Measurements from ENCODE around the gene WDR38.

Gene WDR38

DNA sequence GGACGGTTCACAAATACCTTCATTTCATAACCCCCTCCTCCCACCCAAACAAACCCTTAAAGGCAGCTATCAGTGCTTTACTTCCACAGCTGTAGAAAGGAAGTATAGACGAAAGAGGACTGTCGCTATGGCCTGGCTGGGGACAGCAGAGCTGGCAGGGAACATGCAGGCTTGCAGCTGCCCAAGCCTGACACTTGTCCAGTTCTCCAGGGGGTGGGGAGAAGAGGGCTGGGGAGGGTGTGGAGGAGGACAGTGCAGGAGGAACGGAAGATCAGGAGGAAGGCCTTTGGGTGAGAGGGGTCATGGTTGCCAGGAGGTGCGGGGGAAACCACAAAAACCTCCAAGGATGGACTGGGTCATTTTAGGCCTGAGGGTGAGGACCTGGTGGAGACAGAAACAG, 34.6 kb downstream of the WDR38 start:
- Histone ChIP-seq H3K27ac (ENCODE audit: low read length, poor library complexity, severe bottlenecking) (no peak overlapping the region), H3K4ac (ENCODE audit: low read depth in 1 of 2, low read length in 2 of 2) (no peak overlapping the region), H3K79me1 (replicated peaks; ENCODE audit: low read length, poor library complexity, severe bottlenecking) (no peaks in the 10 kb centered on the region), H3K23ac (ENCODE audit: low read length in 2 of 2) (no peak overlapping the region), H3K36me3 (ENCODE audit: control insufficient read depth in 1 of 2, insufficient read depth in 2 of 2, low read depth in 1 of 2, low read length in 2 of 2) (peaks cover 54 to 69% of the 10 kb centered on the region in 2 experiments), H3K9ac (ENCODE audit: low read length) (no peak overlapping the region), H3K18ac (ENCODE audit: low read depth in 1 of 2, low read length in 2 of 2) (no peak overlapping the region), H3K4me3 (ENCODE audit: insufficient read depth in 1 of 2, low read depth in 1 of 2, low read length in 2 of 2) (no peak overlapping the region), H2BK5ac (ENCODE audit: low read depth, low read length, poor library complexity, severe bottlenecking) (no peak overlapping the region), H4K8ac (ENCODE audit: low read length) (no peak overlapping the region), H2BK120ac (ENCODE audit: low read depth, low read length) (no peak overlapping the region), H2AK5ac (ENCODE audit: low read length, severe bottlenecking) (no peak overlapping the region), H3K4me2 (ENCODE audit: low read length, poor library complexity, severe bottlenecking) (no peak overlapping the region), H2BK15ac (ENCODE audit: low read depth, poor library complexity, severe bottlenecking) (no peak overlapping the region), H4K91ac (ENCODE audit: low read length) (no peak overlapping the region), H3K4me1 (ENCODE audit: control insufficient read depth, insufficient read depth, low read depth, low read length) (no peaks in the 10 kb centered on the region), H3K9me3 (ENCODE audit: control insufficient read depth, low read length) (no peaks in the 10 kb centered on the region), H2BK12ac (ENCODE audit: low read length in 2 of 2) (no peak overlapping the region), H2AFZ (ENCODE audit: low read depth, low read length) (no peak overlapping the region), H3K14ac (ENCODE audit: low read length in 2 of 2) (no peak overlapping the region), H3K27me3 (ENCODE audit: control insufficient read depth in 1 of 2, insufficient read depth in 1 of 2, low read length in 2 of 2) (no peaks in the 10 kb centered on the region)
- 95% methylated on average over 5 of the region's 5 CpGs for WGBS
- DNase-seq = no peak

DNA sequence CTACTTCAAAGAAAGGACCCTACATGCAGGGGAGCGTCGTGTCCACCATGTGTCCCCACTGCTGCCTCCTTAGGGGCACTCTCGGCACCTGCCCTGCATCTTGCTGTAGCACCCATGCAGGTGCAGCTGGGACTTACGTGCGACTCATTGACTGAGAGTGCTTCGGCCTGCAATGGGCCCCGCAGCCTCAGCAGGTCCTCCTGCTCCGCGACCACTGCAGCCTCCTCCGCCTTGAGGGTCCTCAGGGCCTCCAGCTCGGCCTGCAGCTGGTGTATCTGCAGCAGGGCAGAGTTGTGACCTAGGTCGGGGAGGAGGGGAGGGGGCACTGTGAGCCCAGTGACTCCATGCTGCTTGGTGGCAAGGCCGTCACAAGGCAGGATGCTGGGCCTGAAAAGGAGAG, 35.7 kb downstream of the WDR38 start:
- H2BK15ac ChIP-seq (ENCODE audit: low read depth, poor library complexity, severe bottlenecking) = no peak overlapping the region
- no peak overlapping the region for H2BK12ac ChIP-seq (ENCODE audit: low read length in 2 of 2)
- peaks cover 2% of the 10 kb centered on the region for H3K79me1 ChIP-seq (replicated peaks; ENCODE audit: low read length, poor library complexity, severe bottlenecking)
- no peak overlapping the region for H3K27ac ChIP-seq (ENCODE audit: low read length, poor library complexity, severe bottlenecking)
- no peak overlapping the region for H3K23ac ChIP-seq (ENCODE audit: low read length in 2 of 2)
- no peak overlapping the region for H3K4ac ChIP-seq (ENCODE audit: low read depth in 1 of 2, low read length in 2 of 2)
- no peak overlapping the region for H3K18ac ChIP-seq (ENCODE audit: low read depth in 1 of 2, low read length in 2 of 2)
- no peak overlapping the region for H2BK120ac ChIP-seq (ENCODE audit: low read depth, low read length)
- 98% methylated on average over 13 of the region's 13 CpGs for WGBS
- H3K14ac ChIP-seq (ENCODE audit: low read length in 2 of 2) = no peak overlapping the region
- H2AK5ac ChIP-seq (ENCODE audit: low read length, severe bottlenecking) = no peak overlapping the region
- H3K27me3 ChIP-seq (ENCODE audit: control insufficient read depth in 1 of 2, insufficient read depth in 1 of 2, low read length in 2 of 2) = no peaks in the 10 kb centered on the region
- no peak overlapping the region for H3K4me2 ChIP-seq (ENCODE audit: low read length, poor library complexity, severe bottlenecking)
- no peak overlapping the region for H4K8ac ChIP-seq (ENCODE audit: low read length)
- H3K4me1 ChIP-seq (ENCODE audit: control insufficient read depth, insufficient read depth, low read depth, low read length) = no peaks in the 10 kb centered on the region
- no peak for DNase-seq
- H4K91ac ChIP-seq (ENCODE audit: low read length) = peak overlapping the region; percentile 11
- H3K9me3 ChIP-seq (ENCODE audit: control insufficient read depth, low read length) = no peaks in the 10 kb centered on the region
- no peak overlapping the region for H2AFZ ChIP-seq (ENCODE audit: low read depth, low read length)
- peaks cover 61 to 81% of the 10 kb centered on the region in 2 experiments for H3K36me3 ChIP-seq (ENCODE audit: control insufficient read depth in 1 of 2, insufficient read depth in 2 of 2, low read depth in 1 of 2, low read length in 2 of 2)
- no peak overlapping the region for H3K9ac ChIP-seq (ENCODE audit: low read length)
- no peak overlapping the region for H3K4me3 ChIP-seq (ENCODE audit: insufficient read depth in 1 of 2, low read depth in 1 of 2, low read length in 2 of 2)
- H2BK5ac ChIP-seq (ENCODE audit: low read depth, low read length, poor library complexity, severe bottlenecking) = no peak overlapping the region

DNA sequence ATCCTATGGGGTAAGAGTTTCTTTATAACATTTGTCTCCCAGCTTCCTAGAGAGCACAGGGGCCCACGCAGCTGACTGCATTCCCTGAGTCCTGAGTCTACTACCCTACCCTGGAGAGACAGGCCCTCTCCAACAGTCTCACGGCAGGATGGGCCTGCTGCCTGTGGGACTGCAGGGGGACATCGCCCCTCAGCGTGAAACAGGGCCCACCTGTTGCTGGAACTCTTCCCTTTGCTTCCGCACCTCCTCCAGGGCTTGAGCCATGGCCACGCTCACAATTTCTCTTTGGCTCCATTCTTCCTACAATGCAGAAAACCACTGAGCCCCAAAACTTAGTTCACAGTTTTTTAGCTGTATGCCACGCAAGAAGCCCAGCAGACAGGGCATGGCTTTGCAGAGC, 36.9 kb downstream of the WDR38 start:
- H3K4me1 ChIP-seq (ENCODE audit: control insufficient read depth, insufficient read depth, low read depth, low read length) = no peaks in the 10 kb centered on the region
- H2AFZ ChIP-seq (ENCODE audit: low read depth, low read length) = no peak overlapping the region
- H3K4me3 ChIP-seq (ENCODE audit: insufficient read depth in 1 of 2, low read depth in 1 of 2, low read length in 2 of 2) = no peak overlapping the region
- H3K23ac ChIP-seq (ENCODE audit: low read length in 2 of 2) = no peak overlapping the region
- H3K4ac ChIP-seq (ENCODE audit: low read depth in 1 of 2, low read length in 2 of 2) = no peak overlapping the region
- H2BK15ac ChIP-seq (ENCODE audit: low read depth, poor library complexity, severe bottlenecking) = no peak overlapping the region
- H3K9ac ChIP-seq (ENCODE audit: low read length) = no peak overlapping the region
- peaks cover 64 to 79% of the 10 kb centered on the region in 2 experiments for H3K36me3 ChIP-seq (ENCODE audit: control insufficient read depth in 1 of 2, insufficient read depth in 2 of 2, low read depth in 1 of 2, low read length in 2 of 2)
- H2AK5ac ChIP-seq (ENCODE audit: low read length, severe bottlenecking) = no peak overlapping the region
- no peak overlapping the region for H4K8ac ChIP-seq (ENCODE audit: low read length)
- DNase-seq = no peak
- H3K4me2 ChIP-seq (ENCODE audit: low read length, poor library complexity, severe bottlenecking) = no peak overlapping the region
- no peak overlapping the region for H3K27ac ChIP-seq (ENCODE audit: low read length, poor library complexity, severe bottlenecking)
- H3K27me3 ChIP-seq (ENCODE audit: control insufficient read depth in 1 of 2, insufficient read depth in 1 of 2, low read length in 2 of 2) = no peaks in the 10 kb centered on the region
- H3K9me3 ChIP-seq (ENCODE audit: control insufficient read depth, low read length) = no peaks in the 10 kb centered on the region
- WGBS = over 99% methylated on average over 7 of the region's 7 CpGs
- no peak overlapping the region for H3K18ac ChIP-seq (ENCODE audit: low read depth in 1 of 2, low read length in 2 of 2)
- no peak overlapping the region for H2BK5ac ChIP-seq (ENCODE audit: low read depth, low read length, poor library complexity, severe bottlenecking)
- no peak overlapping the region for H2BK120ac ChIP-seq (ENCODE audit: low read depth, low read length)
- H3K14ac ChIP-seq (ENCODE audit: low read length in 2 of 2) = no peak overlapping the region
- no peak overlapping the region for H4K91ac ChIP-seq (ENCODE audit: low read length)
- no peak overlapping the region for H2BK12ac ChIP-seq (ENCODE audit: low read length in 2 of 2)
- peaks cover 4% of the 10 kb centered on the region for H3K79me1 ChIP-seq (replicated peaks; ENCODE audit: low read length, poor library complexity, severe bottlenecking)

DNA sequence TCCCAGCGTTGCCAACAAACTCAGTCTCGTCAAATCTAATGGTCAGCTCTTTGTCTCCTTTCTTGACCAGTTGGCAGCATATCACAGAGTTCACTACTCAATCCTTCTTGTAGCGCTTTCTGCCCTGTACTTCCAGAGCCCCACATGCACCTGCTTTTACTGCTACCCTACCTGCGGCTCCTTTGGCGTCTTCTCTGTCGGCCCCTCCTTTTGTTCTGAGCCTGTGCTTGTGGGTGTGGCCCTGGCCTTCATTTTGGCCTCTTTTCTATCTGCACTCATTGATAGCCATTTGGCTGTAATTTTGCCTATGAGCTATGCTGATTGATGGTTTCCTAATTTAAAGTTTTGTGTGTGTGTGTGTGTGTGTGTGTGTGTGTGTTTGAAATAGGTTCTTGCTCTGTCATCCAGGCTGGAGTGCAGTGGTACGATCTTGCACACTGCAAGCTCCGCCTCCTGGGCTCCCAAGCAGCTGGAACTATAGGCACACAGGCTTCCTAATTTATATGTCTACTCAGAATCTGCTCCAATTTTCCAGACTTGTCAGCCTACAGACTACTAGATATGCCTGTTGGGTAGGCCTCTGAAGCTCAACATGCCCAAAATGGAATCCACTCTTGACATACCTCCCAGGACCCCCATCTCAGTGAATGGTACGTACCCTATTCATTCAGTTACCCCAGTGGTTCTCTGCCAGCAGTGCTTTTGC, 40.9 kb downstream of the WDR38 start:
- Histone ChIP-seq H3K27me3 (ENCODE audit: control insufficient read depth in 1 of 2, insufficient read depth in 1 of 2, low read length in 2 of 2) (no peaks in the 10 kb centered on the region), H2BK5ac (ENCODE audit: low read depth, low read length, poor library complexity, severe bottlenecking) (no peak overlapping the region), H2AFZ (ENCODE audit: low read depth, low read length) (no peak overlapping the region), H3K4me3 (ENCODE audit: insufficient read depth in 1 of 2, low read depth in 1 of 2, low read length in 2 of 2) (no peak overlapping the region), H3K9ac (ENCODE audit: low read length) (peak overlapping the region; percentile 40), H3K27ac (ENCODE audit: low read length, poor library complexity, severe bottlenecking) (no peak overlapping the region), H3K4me2 (ENCODE audit: low read length, poor library complexity, severe bottlenecking) (no peak overlapping the region), H3K79me1 (replicated peaks; ENCODE audit: low read length, poor library complexity, severe bottlenecking) (peaks cover 8% of the 10 kb centered on the region), H2BK120ac (ENCODE audit: low read depth, low read length) (no peak overlapping the region), H3K36me3 (ENCODE audit: control insufficient read depth in 1 of 2, insufficient read depth in 2 of 2, low read depth in 1 of 2, low read length in 2 of 2) (peaks cover 43 to 73% of the 10 kb centered on the region in 2 experiments), H3K4ac (ENCODE audit: low read depth in 1 of 2, low read length in 2 of 2) (no peak overlapping the region), H3K4me1 (ENCODE audit: control insufficient read depth, insufficient read depth, low read depth, low read length) (no peaks in the 10 kb centered on the region), H3K9me3 (ENCODE audit: control insufficient read depth, low read length) (no peaks in the 10 kb centered on the region), H4K8ac (ENCODE audit: low read length) (no peak overlapping the region), H4K91ac (ENCODE audit: low read length) (no peak overlapping the region), H3K14ac (ENCODE audit: low read length in 2 of 2) (no peak overlapping the region), H3K18ac (ENCODE audit: low read depth in 1 of 2, low read length in 2 of 2) (no peak overlapping the region), H2AK5ac (ENCODE audit: low read length, severe bottlenecking) (no peak overlapping the region), H2BK12ac (ENCODE audit: low read length in 2 of 2) (no peak overlapping the region), H2BK15ac (ENCODE audit: low read depth, poor library complexity, severe bottlenecking) (no peak overlapping the region), H3K23ac (ENCODE audit: low read length in 2 of 2) (no peak overlapping the region)
- 96% methylated on average over 9 of the region's 9 CpGs for WGBS
- no peak for DNase-seq

All from mesenchymal stem cell (in vitro differentiated cells and primary cell).